Measurements from ENCODE around the gene NSFL1C.
A peak's percentile ranks its signal among the peaks of the same experiment; 100 is the strongest.

NSFL1C gene

DNA sequence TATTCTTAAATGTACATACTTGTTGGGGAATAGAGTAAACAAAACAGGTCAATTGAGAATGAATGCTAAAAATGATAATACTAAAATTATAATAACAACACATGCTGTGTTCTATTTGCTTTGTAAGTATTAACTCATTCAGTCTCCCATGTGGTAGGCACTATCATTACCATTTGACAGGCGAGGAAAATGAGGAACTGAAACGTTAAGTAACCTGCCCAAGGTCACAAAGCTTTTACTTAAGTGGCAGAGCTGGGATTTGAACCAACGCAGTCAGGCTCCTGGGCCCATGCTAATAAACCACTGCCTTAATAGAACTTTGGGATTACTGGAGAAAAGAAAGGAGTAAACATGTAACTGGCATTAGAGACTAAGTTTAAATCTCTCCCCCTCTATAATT, 3.8 kb downstream of the NSFL1C start:
- Histone ChIP-seq H3K27me3 (replicated peaks in 2 of 5; ENCODE audit: control insufficient read depth in 4 of 5, insufficient read depth in 5 of 5, low read length in 4 of 5) (no peaks in the 10 kb centered on the region), H3K4me3 (ENCODE audit: control insufficient read depth in 1 of 7, extremely low read depth in 1 of 7, insufficient read depth in 4 of 7, low read depth in 2 of 7, low read length in 6 of 7) (no peak overlapping the region), H3K9me3 (ENCODE audit: control extremely low read depth in 1 of 5, control insufficient read depth in 4 of 5, insufficient read depth in 2 of 5, low read depth in 1 of 5, low read length in 4 of 5) (no peaks in the 10 kb centered on the region), H3K36me3 (ENCODE audit: control insufficient read depth in 4 of 4, insufficient read depth in 4 of 4, low read length in 3 of 4) (peaks cover 32 to 70% (median 58%) of the 10 kb centered on the region in 4 experiments), H3K4me1 (ENCODE audit: control extremely low read depth in 1 of 4, control insufficient read depth in 4 of 4, insufficient read depth in 4 of 4, low read length in 3 of 4) (peaks cover 13 to 40% (median 29%) of the 10 kb centered on the region in 4 experiments), H3K27ac (ENCODE audit: insufficient read depth in 1 of 2, low read depth in 1 of 2, low read length in 2 of 2, poor library complexity in 1 of 2, severe bottlenecking in 2 of 2) (no peak overlapping the region)
- DNase-seq = no peak
- ChIA-PET POLR2A (no interaction called here), CTCF (interaction anchor here (1.2 to 2.6 kb wide), 2 partner anchors 27 to 40 kb away, joined by 3 to 12 read pairs; no protein-coding TSS in a partner anchor)
- WGBS (ENCODE audit: insufficient coverage) = 70% methylated on average over 2 of the region's 3 CpGs

DNA sequence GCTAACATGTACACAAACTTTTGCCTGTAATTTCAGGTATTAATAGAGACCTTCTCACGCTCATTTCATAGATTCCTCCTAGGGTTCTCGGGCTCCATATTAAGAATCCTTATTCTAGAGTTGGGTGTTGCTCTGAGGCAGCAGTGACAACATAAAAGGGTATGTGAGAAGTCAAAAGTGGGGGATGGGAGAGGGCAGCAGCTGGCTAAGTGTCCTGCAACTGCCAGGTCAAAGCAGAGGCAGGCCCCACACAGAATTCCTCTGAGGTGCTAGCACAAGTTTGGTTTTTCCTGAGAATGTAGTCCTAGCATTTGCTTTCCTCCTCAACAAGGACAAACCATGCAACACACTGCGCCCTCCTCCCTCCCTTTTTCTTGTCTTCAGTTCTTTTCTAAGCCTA, 4.6 kb downstream of the NSFL1C start:
- Histone ChIP-seq H3K27me3 (replicated peaks in 2 of 5; ENCODE audit: control insufficient read depth in 4 of 5, insufficient read depth in 5 of 5, low read length in 4 of 5) (no peaks in the 10 kb centered on the region), H3K9me3 (ENCODE audit: control extremely low read depth in 1 of 5, control insufficient read depth in 4 of 5, insufficient read depth in 2 of 5, low read depth in 1 of 5, low read length in 4 of 5) (no peaks in the 10 kb centered on the region), H3K4me3 (ENCODE audit: control insufficient read depth in 1 of 7, extremely low read depth in 1 of 7, insufficient read depth in 4 of 7, low read depth in 2 of 7, low read length in 6 of 7) (no peak overlapping the region), H3K27ac (ENCODE audit: insufficient read depth in 1 of 2, low read depth in 1 of 2, low read length in 2 of 2, poor library complexity in 1 of 2, severe bottlenecking in 2 of 2) (peak overlapping the region in 1 of 2 experiments; percentile 27), H3K36me3 (ENCODE audit: control insufficient read depth in 4 of 4, insufficient read depth in 4 of 4, low read length in 3 of 4) (peaks cover 35 to 76% (median 66%) of the 10 kb centered on the region in 4 experiments), H3K4me1 (ENCODE audit: control extremely low read depth in 1 of 4, control insufficient read depth in 4 of 4, insufficient read depth in 4 of 4, low read length in 3 of 4) (peaks cover 13 to 32% (median 24%) of the 10 kb centered on the region in 4 experiments)
- no peak for DNase-seq
- ChIA-PET CTCF (interaction anchor here (1.1 to 2.6 kb wide), 4 partner anchors 22 to 45 kb away, joined by 3 to 15 read pairs (median 8); no protein-coding TSS in a partner anchor), POLR2A (no interaction called here)
- WGBS (ENCODE audit: insufficient coverage) = 100% methylated on average over 3 of the region's 3 CpGs

GRCh38 chr20:1460275-1460674, 6.4 kb downstream of the NSFL1C start:
- Histone ChIP-seq H3K9me3 (ENCODE audit: control extremely low read depth in 1 of 5, control insufficient read depth in 4 of 5, insufficient read depth in 2 of 5, low read depth in 1 of 5, low read length in 4 of 5) (peaks cover 0 to 5% (median 0%) of the 10 kb centered on the region in 5 experiments), H3K36me3 (ENCODE audit: control insufficient read depth in 4 of 4, insufficient read depth in 4 of 4, low read length in 3 of 4) (peaks cover 35 to 86% (median 80%) of the 10 kb centered on the region in 4 experiments), H3K27me3 (replicated peaks in 2 of 5; ENCODE audit: control insufficient read depth in 4 of 5, insufficient read depth in 5 of 5, low read length in 4 of 5) (no peaks in the 10 kb centered on the region), H3K4me1 (ENCODE audit: control extremely low read depth in 1 of 4, control insufficient read depth in 4 of 4, insufficient read depth in 4 of 4, low read length in 3 of 4) (peaks cover 5 to 21% (median 14%) of the 10 kb centered on the region in 4 experiments), H3K27ac (ENCODE audit: insufficient read depth in 1 of 2, low read depth in 1 of 2, low read length in 2 of 2, poor library complexity in 1 of 2, severe bottlenecking in 2 of 2) (no peak overlapping the region), H3K4me3 (ENCODE audit: control insufficient read depth in 1 of 7, extremely low read depth in 1 of 7, insufficient read depth in 4 of 7, low read depth in 2 of 7, low read length in 6 of 7) (no peak overlapping the region)
- DNase-seq = no peak
- WGBS (ENCODE audit: insufficient coverage) = 100% methylated on average over 2 of the region's 2 CpGs
- ChIA-PET CTCF (interaction anchor here (2.0 to 2.6 kb wide), 2 partner anchors 21 to 43 kb away, joined by 12 to 15 read pairs; no protein-coding TSS in a partner anchor), POLR2A (no interaction called here)

DNA sequence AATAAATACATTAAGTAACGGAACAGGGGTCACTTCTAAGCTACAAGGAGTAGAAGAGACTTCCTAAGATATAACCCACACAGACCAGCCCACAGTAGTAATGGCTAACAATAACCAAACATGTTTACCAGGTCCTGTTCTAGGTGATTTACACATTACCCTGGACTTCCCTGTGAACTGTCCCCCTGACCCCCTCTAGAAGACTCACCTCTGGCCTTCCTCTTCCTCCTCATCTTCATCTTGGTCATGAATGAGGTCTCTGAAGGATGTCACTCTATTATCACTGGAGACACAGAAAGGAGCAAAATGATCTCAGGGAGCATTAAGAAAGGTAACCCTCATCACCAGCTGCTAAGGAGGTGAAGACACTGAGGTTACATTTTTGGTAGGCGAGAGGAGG, 8.7 kb downstream of the NSFL1C start:
- H3K27me3 ChIP-seq (replicated peaks in 2 of 5; ENCODE audit: control insufficient read depth in 4 of 5, insufficient read depth in 5 of 5, low read length in 4 of 5) = no peaks in the 10 kb centered on the region
- no peak overlapping the region for H3K27ac ChIP-seq (ENCODE audit: insufficient read depth in 1 of 2, low read depth in 1 of 2, low read length in 2 of 2, poor library complexity in 1 of 2, severe bottlenecking in 2 of 2)
- DNase-seq = no peak
- H3K4me1 ChIP-seq (ENCODE audit: control extremely low read depth in 1 of 4, control insufficient read depth in 4 of 4, insufficient read depth in 4 of 4, low read length in 3 of 4) = peaks cover 0 to under 1% (median 0%) of the 10 kb centered on the region in 4 experiments
- peaks cover 0 to 25% (median 7%) of the 10 kb centered on the region in 5 experiments for H3K9me3 ChIP-seq (ENCODE audit: control extremely low read depth in 1 of 5, control insufficient read depth in 4 of 5, insufficient read depth in 2 of 5, low read depth in 1 of 5, low read length in 4 of 5)
- no peak overlapping the region for H3K4me3 ChIP-seq (ENCODE audit: control insufficient read depth in 1 of 7, extremely low read depth in 1 of 7, insufficient read depth in 4 of 7, low read depth in 2 of 7, low read length in 6 of 7)
- peaks cover 38 to 95% (median 84%) of the 10 kb centered on the region in 4 experiments for H3K36me3 ChIP-seq (ENCODE audit: control insufficient read depth in 4 of 4, insufficient read depth in 4 of 4, low read length in 3 of 4)
- ChIA-PET CTCF (interaction anchor here (1.0 to 3.2 kb wide), 6 partner anchors 9 to 51 kb away, joined by 3 to 17 read pairs (median 4); no protein-coding TSS in a partner anchor), POLR2A (no interaction called here)
- WGBS (ENCODE audit: insufficient coverage) = 100% methylated on average over 1 of the region's 2 CpGs

- Histone ChIP-seq H3K9me3 (ENCODE audit: control extremely low read depth in 1 of 5, control insufficient read depth in 4 of 5, insufficient read depth in 2 of 5, low read depth in 1 of 5, low read length in 4 of 5) (peaks cover 5 to 42% (median 24%) of the 10 kb centered on the region in 5 experiments), H3K27ac (ENCODE audit: insufficient read depth in 1 of 2, low read depth in 1 of 2, low read length in 2 of 2, poor library complexity in 1 of 2, severe bottlenecking in 2 of 2) (no peak overlapping the region), H3K36me3 (ENCODE audit: control insufficient read depth in 4 of 4, insufficient read depth in 4 of 4, low read length in 3 of 4) (peaks cover 53 to 100% (median 91%) of the 10 kb centered on the region in 4 experiments), H3K4me1 (ENCODE audit: control extremely low read depth in 1 of 4, control insufficient read depth in 4 of 4, insufficient read depth in 4 of 4, low read length in 3 of 4) (no peaks in the 10 kb centered on the region), H3K27me3 (replicated peaks in 2 of 5; ENCODE audit: control insufficient read depth in 4 of 5, insufficient read depth in 5 of 5, low read length in 4 of 5) (no peaks in the 10 kb centered on the region), H3K4me3 (ENCODE audit: control insufficient read depth in 1 of 7, extremely low read depth in 1 of 7, insufficient read depth in 4 of 7, low read depth in 2 of 7, low read length in 6 of 7) (no peak overlapping the region)
- 100% methylated on average over 3 of the region's 5 CpGs for WGBS (ENCODE audit: insufficient coverage)
- ChIA-PET POLR2A (no interaction called here), CTCF (no interaction called here)
- DNase-seq = no peak
These were observed 10.3 kb downstream of the NSFL1C start for GRCh38 chr20:1456300-1456699.

DNA sequence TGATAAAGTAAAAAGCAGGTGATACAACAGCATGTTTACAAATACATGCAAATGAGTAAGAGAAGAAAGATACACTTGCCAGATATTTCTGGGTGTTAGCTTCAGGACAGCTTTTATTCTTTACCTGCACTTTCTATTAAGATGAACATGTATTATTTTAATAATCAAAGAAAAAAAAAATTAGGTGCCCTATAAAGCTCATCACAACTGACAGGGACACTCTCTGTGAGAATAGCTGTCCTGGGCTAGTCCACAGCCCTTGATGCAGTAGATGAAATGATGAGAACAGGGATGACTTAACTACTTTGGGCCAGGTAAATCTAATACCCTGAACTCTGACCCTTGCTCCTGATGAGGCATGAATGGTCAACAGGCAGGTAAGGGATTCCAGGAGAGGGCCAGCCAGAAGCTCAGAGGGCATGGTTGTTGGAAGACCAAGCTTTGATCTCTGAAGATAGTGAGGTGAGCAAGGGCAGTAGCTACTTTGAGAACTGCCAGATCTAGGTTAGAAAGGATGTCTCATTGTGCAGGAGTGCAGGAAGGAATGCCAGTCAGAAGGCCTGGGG, 15.6 kb downstream of the NSFL1C start:
- ChIA-PET CTCF (interaction anchor here (0.8 to 4.7 kb wide), 5 partner anchors 7 to 129 kb away, joined by 3 to 55 read pairs (median 17); partner anchors contain the start of gene NSFL1C), POLR2A (interaction anchor here (1.2 kb wide), 1 partner anchor 17 kb away, joined by 3 read pairs; no protein-coding TSS in a partner anchor)

DNA sequence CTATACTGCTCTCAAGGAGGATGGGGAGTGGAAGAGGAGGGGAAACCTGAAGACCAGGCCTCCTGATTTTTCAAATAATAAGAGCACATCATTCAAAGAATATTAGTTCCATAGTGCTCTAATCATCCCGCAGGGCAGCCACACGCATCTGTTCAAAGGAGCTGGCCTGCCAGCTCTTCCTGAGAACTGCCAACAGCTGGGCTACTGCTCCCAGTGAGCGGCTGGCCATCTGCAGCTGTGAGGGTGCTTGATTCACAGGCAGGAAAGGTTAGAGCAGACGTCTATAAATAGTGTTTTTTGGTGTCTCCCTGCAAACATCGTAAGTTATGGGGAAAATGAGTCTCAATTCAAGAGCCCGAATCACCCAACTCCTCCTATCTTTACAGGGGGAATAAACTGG, 17.3 kb downstream of the NSFL1C start:
- WGBS (ENCODE audit: insufficient coverage) = 95% methylated on average over 2 of the region's 6 CpGs
- no peak overlapping the region for H3K4me3 ChIP-seq (ENCODE audit: control insufficient read depth in 1 of 7, extremely low read depth in 1 of 7, insufficient read depth in 4 of 7, low read depth in 2 of 7, low read length in 6 of 7)
- CTCF ChIA-PET = interaction anchor here (0.6 to 4.7 kb wide), 9 partner anchors 9 to 1292 kb away, joined by 3 to 55 read pairs (median 6); no protein-coding TSS in a partner anchor
- peaks cover 63 to 100% (median 93%) of the 10 kb centered on the region in 4 experiments for H3K36me3 ChIP-seq (ENCODE audit: control insufficient read depth in 4 of 4, insufficient read depth in 4 of 4, low read length in 3 of 4)
- peaks cover 9 to 43% (median 31%) of the 10 kb centered on the region in 5 experiments for H3K9me3 ChIP-seq (ENCODE audit: control extremely low read depth in 1 of 5, control insufficient read depth in 4 of 5, insufficient read depth in 2 of 5, low read depth in 1 of 5, low read length in 4 of 5)
- DNase-seq = no peak
- no peaks in the 10 kb centered on the region for H3K27me3 ChIP-seq (replicated peaks in 2 of 5; ENCODE audit: control insufficient read depth in 4 of 5, insufficient read depth in 5 of 5, low read length in 4 of 5)
- no peak overlapping the region for H3K27ac ChIP-seq (ENCODE audit: insufficient read depth in 1 of 2, low read depth in 1 of 2, low read length in 2 of 2, poor library complexity in 1 of 2, severe bottlenecking in 2 of 2)
- POLR2A ChIA-PET = no interaction called here
- no peaks in the 10 kb centered on the region for H3K4me1 ChIP-seq (ENCODE audit: control extremely low read depth in 1 of 4, control insufficient read depth in 4 of 4, insufficient read depth in 4 of 4, low read length in 3 of 4)

More for the DNA sequence above, 15.6 kb downstream of the NSFL1C start:
- peak overlapping the region in 1 of 7 experiments; percentile 24 for H3K4me3 ChIP-seq (ENCODE audit: control insufficient read depth in 1 of 7, extremely low read depth in 1 of 7, insufficient read depth in 4 of 7, low read depth in 2 of 7, low read length in 6 of 7)
- peaks cover 9 to 56% (median 31%) of the 10 kb centered on the region in 5 experiments for H3K9me3 ChIP-seq (ENCODE audit: control extremely low read depth in 1 of 5, control insufficient read depth in 4 of 5, insufficient read depth in 2 of 5, low read depth in 1 of 5, low read length in 4 of 5)
- H3K4me1 ChIP-seq (ENCODE audit: control extremely low read depth in 1 of 4, control insufficient read depth in 4 of 4, insufficient read depth in 4 of 4, low read length in 3 of 4) = no peaks in the 10 kb centered on the region
- peak in 2 of 3 donors; percentile 53 to 62 for DNase-seq
- peaks cover 56 to 100% (median 93%) of the 10 kb centered on the region in 4 experiments for H3K36me3 ChIP-seq (ENCODE audit: control insufficient read depth in 4 of 4, insufficient read depth in 4 of 4, low read length in 3 of 4)
- no peaks in the 10 kb centered on the region for H3K27me3 ChIP-seq (replicated peaks in 2 of 5; ENCODE audit: control insufficient read depth in 4 of 5, insufficient read depth in 5 of 5, low read length in 4 of 5)
- H3K27ac ChIP-seq (ENCODE audit: insufficient read depth in 1 of 2, low read depth in 1 of 2, low read length in 2 of 2, poor library complexity in 1 of 2, severe bottlenecking in 2 of 2) = no peak overlapping the region
